H1 (cell line): ENCODE data around the gene PTPRG. TPM values are rescaled to one million over a fixed set of nuclear protein-coding genes. Genes with fewer than 3 reads are reported as not detected.

Source experiments
- CHD7 ChIP-seq: fragments of 300-600 bp; sonication (generic); IDR thresholded peaks from 2 replicates; pipeline ENCODE4 v1.7.1; 2012; ENCODE audit warnings: low read length, moderate library complexity, mild to moderate bottlenecking, inconsistent platforms; ENCODE audit not compliant: insufficient replicate concordance
- CTCF ChIP-seq, 3 experiments: IDR thresholded peaks; 1 replicate in 2 of 3; 2 replicates in 1 of 3; pipeline versions ENCODE4 v1.5.1 to v1.6.1; 2011; ENCODE audit warnings: low read length in 3 of 3, mild to moderate bottlenecking in 3 of 3, inconsistent platforms in 2 of 3, low read depth in 1 of 3, moderate library complexity in 1 of 3; ENCODE audit not compliant: insufficient read depth in 1 of 3; ENCODE audit errors: control extremely low read depth in 1 of 3
- KDM1A ChIP-seq: fragments of 200-600, 300-600 bp; sonication (generic); IDR thresholded peaks from 2 replicates; pipeline ENCODE4 v1.7.1; 2016; ENCODE audit warnings: mild to moderate bottlenecking, low read length, borderline replicate concordance
- polyA plus RNA-seq, 7 experiments: library from polyadenylated mRNA; depleted of rRNA in 3 of 7; stranded (reverse) in 5 of 7; unstranded in 2 of 7; fragments of >200 nt in 5 of 7; fragments of 200-250 nt in 2 of 7; gene quantifications; 1 replicate in 5 of 7; 2 replicates in 1 of 7; 4 replicates in 1 of 7; pipeline versions ENCODE4 v1.2.1 to v1.2.3, GENCODE V29; 2011 to 2013; ENCODE audit warnings: missing spikeins in 2 of 7, mixed read lengths in 2 of 7
- total RNA-seq: library from RNA; stranded (reverse); fragmentation: NEBNext Ultra II Directional; extraction: Animal tissue kit (Norgen Biotek cat#: 25700); gene quantifications from 2 replicates; pipeline ENCODE4 v1.2.1, GENCODE V29; 2021

Gene PTPRG
- total and polyA plus RNA-seq, 2 of the 8 experiments (the other 6 are each of a cell fraction or from before 2014, with no cell fraction given): 23.3 to 96.2 TPM

DNA sequence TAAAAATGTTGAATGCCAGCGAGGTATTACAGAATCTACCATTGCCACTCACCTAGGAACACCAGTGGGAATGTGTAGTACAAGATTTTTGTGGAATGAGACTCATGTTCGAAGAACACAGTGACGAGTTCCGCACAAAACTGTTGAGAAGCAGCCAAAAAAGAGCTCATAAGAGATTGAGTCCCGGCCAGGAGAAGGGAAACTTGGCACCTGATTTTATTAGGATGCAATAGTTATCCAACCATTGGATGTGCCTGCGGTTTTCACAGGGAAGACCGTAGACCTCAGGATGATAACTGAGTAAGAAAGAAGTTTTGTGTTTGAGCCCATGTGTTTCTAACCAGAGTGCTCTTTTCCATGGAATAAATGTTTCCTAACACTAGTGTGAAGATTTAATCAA lies 88.9 kb downstream of the PTPRG start (continued):
- no peak for TF ChIP-seq CHD7
- TF ChIP-seq KDM1A: no peak
- no peak for TF ChIP-seq CTCF (IDR thresholded peaks at IDR 0.05; ENCODE audit: control extremely low read depth in 1 of 3, insufficient read depth in 1 of 3, low read depth in 1 of 3, low read length in 3 of 3)
